Activated naive CD8-positive, alpha-beta T cell treated with anti-CD3 and anti-CD28 coated beads, Interleukin-2, amount 10 ng/mL, durations not matched to agents 7 days and 5 days (primary cell): Measurements from ENCODE around the gene NAALAD2. TPM values are rescaled to one million over a fixed set of nuclear protein-coding genes. Genes with fewer than 3 reads are reported as not detected.
"Not testable (repeated sequence)": the region's sequence is repeated elsewhere in the genome, so short reads cannot be mapped to it uniquely, and the experiment has no call there.

Source experiments
- ATAC-seq: fragments of 150-1000 bp; cut with Tn5 transposase; one replicate; pipeline ENCODE4 v1.10.0; 2021; ENCODE audit warnings: low read depth, moderate library complexity
- POLR2A ChIA-PET: fragments of 350-600 bp; sonication (Branson Sonifier 250); formaldehyde crosslinking; loops from one replicate; lab custom pipeline; 2021; ENCODE audit warnings: antibody characterized with exemption; lab: Charles Lee
- DNase-seq: peaks from one replicate; pipeline ENCODE4 v3.0.0; 2021
- H3K27ac Mint-ChIP-seq: one replicate; pipeline ENCODE4 v1.8.0; 2022; ENCODE audit warnings: mild to moderate bottlenecking, mixed read lengths
- H3K27me3 Mint-ChIP-seq: one replicate; pipeline ENCODE4 v1.8.0; 2022; ENCODE audit warnings: mild to moderate bottlenecking, moderate library complexity, mixed read lengths
- H3K36me3 Mint-ChIP-seq: one replicate; pipeline ENCODE4 v1.8.0; 2021; ENCODE audit warnings: mild to moderate bottlenecking, mixed read lengths
- H3K4me1 Mint-ChIP-seq: one replicate; pipeline ENCODE4 v1.8.0; 2021; ENCODE audit warnings: mixed read lengths
- H3K4me3 Mint-ChIP-seq: one replicate; pipeline ENCODE4 v1.8.0; 2022; ENCODE audit warnings: mild to moderate bottlenecking, moderate library complexity, mixed read lengths
- H3K9me3 Mint-ChIP-seq: one replicate; pipeline ENCODE4 v1.8.0; 2021; ENCODE audit warnings: mixed read lengths
- total RNA-seq, 2 experiments: library from RNA; stranded (reverse); gene quantifications; one replicate each; pipeline ENCODE4 v1.2.3, GENCODE V29; 2021

Gene NAALAD2
- not detected for total RNA-seq

DNA sequence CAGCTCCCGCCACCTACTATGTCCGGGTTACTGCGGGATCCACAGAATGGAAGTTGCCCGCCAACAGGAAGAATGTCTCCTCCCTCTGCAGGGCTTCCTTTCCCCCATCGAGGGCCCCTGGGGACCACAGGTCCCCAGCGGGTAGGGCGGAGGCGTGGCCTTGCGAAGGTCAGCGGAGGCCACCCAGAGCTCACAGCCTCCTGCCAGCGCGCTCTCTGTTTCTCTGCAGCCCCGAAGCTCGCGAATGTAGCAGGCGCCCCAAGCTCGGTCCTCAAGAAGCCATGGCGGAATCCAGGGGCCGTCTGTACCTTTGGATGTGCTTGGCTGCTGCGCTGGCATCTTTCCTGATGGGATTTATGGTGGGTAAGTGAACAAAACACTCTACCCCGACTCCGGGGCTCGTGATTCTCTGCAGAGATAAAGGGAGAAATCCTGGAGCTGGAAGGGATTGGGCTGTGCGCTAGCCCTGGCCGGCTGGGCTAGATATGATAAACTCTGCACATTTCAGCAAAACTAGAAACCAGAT lies at the start of gene NAALAD2:
TSS of gene NAALAD2 (plus strand) at position 186 of the 526 bp plus-strand sequence. CDS start at position 282, 96 bp downstream.
- peak; percentile 26 for ATAC-seq
- Mint-ChIP-seq H3K4me3 (peak within 1 kb of the TSS; percentile 64), H3K9me3 (peaks cover 1% of the 10 kb centered on the region), H3K4me1 (peaks cover 5% of the 10 kb centered on the region), H3K27me3 (peaks cover 55% of the 10 kb centered on the region), H3K36me3 (no peaks in the 10 kb centered on the region), H3K27ac (no peak within 1 kb of the TSS)
- DNase-seq = peak; percentile 28
- POLR2A ChIA-PET = no interaction called here

DNA sequence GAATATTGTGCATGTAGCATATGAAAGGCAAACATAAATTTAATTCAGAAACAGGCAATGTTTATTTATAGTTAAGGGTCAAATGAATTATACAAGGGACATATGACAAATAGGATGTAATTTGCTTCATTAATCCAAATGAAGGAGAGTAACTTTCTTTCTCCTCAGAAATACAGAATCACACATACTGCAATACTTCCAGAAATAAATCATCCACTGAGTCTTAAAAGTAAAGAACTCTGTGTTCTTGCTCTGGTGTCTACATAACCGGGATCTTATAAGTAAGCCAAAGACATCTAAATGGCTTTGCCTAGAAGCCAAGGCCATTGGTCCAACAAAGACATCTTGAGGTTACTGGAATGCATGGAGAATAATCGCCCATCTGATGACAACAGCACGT lies 48.8 kb upstream of the NAALAD2 start, which contains the start of gene UBTFL1:
TSS of gene UBTFL1 (plus strand) at position 301 of the 400 bp plus-strand sequence. CDS start at position 301, 0 bp downstream.
- H3K27ac Mint-ChIP-seq = not testable (repeated sequence)

DNA sequence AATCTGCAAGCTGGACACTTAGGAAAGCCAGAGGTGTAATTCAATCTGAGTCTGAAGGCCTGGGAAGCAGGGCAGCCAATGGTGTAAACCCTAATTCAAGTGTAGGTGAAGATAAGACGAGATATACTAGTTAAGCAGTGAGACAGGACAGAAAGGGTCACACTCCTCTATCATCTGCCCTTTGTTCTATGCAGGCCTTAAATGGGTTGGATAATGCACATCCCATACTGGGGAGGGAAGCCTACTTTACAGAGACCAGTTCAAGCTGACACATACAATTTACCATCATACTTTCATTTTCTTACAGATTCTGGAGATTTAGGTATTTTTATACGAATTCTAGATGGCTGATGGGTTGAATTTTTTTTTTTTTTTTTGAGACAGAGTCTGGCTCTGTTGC lies 45.7 kb upstream of the NAALAD2 start:
- H3K27me3 Mint-ChIP-seq, H3K9me3 Mint-ChIP-seq, H3K4me1 Mint-ChIP-seq, DNase-seq, POLR2A ChIA-PET, H3K27ac Mint-ChIP-seq, H3K4me3 Mint-ChIP-seq, H3K36me3 Mint-ChIP-seq, ATAC-seq: not testable (repeated sequence)

More for the DNA sequence above, 48.8 kb upstream of the NAALAD2 start, which contains the start of gene UBTFL1:
- H3K9me3 Mint-ChIP-seq, H3K27me3 Mint-ChIP-seq, POLR2A ChIA-PET, DNase-seq, ATAC-seq, H3K4me3 Mint-ChIP-seq, H3K36me3 Mint-ChIP-seq, H3K4me1 Mint-ChIP-seq: not testable (repeated sequence)

DNA sequence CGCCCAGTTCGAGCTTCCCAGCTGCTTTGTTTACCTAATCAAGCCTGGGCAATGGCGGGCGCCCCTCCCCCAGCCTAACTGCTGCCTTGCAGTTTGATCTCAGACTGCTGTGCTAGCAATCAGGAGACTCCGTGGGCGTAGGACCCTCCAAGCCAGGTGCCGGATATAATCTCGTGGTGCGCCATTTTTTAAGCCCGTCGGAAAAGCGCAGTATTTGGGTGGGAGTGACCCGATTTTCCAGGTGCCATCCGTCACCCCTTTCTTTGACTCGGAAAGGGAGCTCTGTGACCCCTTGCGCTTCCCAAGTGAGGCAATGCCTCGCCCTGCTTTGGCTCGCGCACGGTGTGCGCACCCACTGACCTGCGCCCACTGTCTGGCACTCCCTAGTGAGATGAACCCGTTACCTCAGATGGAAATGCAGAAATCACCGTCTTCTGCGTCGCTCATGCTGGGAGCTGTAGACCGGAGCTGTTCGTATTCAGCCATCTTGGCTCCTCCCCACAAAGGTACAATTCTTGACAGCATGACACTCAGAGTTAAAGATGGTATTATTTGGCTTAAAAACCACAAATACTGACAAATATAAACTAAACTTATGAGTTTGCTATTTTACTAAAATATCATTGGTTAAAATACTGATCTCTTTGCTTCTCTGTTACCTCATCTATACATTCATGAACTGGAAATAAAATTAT lies 39.1 kb upstream of the NAALAD2 start:
- H3K4me1 Mint-ChIP-seq, H3K27ac Mint-ChIP-seq, H3K9me3 Mint-ChIP-seq, H3K4me3 Mint-ChIP-seq, H3K27me3 Mint-ChIP-seq, H3K36me3 Mint-ChIP-seq, POLR2A ChIA-PET, ATAC-seq, DNase-seq: not testable (repeated sequence)

DNA sequence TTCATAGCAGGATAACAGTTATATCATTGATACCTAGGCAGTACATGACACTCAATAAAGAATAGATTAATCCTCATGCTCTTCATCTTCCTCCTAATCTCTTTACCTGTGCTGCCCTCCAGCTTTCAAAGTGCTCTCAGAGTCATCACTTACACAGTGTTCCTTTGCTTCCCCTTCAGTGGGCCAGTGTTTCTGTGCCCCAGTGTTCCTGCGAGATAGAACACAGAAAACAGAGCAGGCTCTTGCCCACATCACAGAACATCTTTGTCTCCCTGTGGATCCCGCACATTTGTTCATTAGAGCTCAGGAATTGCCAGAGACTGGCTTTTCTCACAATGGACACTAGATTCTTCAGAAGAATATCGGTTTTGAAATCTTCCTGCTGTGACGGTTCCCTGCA lies 36.2 kb upstream of the NAALAD2 start:
- ATAC-seq, H3K36me3 Mint-ChIP-seq, H3K9me3 Mint-ChIP-seq, H3K4me1 Mint-ChIP-seq, POLR2A ChIA-PET, DNase-seq, H3K27ac Mint-ChIP-seq, H3K27me3 Mint-ChIP-seq, H3K4me3 Mint-ChIP-seq: not testable (repeated sequence)

DNA sequence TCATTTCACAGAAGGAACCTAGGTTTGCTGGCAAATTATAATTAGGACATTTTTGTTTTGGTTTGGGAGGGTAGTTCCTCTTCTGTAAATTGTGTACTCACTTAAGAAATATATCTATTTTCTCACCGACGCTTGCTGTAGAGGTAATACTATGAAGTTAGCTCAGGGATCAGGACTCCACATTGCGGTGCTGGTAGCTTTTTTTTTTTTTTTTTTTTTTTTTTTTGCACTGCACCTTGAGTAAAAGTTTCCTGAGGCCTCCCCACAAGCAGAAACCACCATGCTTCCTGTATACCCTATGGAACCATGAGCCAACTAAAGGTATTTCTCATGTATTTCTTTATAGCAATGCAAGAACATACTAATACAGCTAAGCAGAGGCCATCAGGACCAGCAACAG lies 34.0 kb upstream of the NAALAD2 start:
- Mint-ChIP-seq H3K27me3 (no peaks in the 10 kb centered on the region), H3K9me3 (no peaks in the 10 kb centered on the region)
- no peak for ATAC-seq

DNA sequence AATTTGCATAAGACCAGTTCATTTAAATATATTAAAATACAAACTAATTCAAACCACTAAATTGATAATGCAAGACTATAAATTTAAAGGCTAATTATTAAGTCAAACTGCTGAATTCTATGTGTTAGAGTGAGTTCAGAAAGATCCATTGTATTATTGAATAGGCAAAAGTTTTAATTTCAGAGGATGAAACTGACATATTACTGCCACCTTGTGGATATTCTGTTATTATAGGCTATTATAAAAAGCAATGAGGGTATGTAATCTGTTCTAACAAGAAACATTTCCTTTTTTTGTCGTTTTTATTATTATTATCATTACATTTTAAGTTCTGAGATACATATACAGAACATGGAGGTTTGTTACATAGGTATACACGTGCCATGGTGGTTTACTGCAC lies 20.9 kb upstream of the NAALAD2 start:
- no peak for DNase-seq
- Mint-ChIP-seq H3K27me3 (peaks cover 10% of the 10 kb centered on the region), H3K36me3 (no peaks in the 10 kb centered on the region), H3K27ac (no peak overlapping the region), H3K9me3 (no peaks in the 10 kb centered on the region), H3K4me3 (no peak overlapping the region), H3K4me1 (no peaks in the 10 kb centered on the region)
- POLR2A ChIA-PET = no interaction called here
- ATAC-seq = no peak

More for the DNA sequence above, 34.0 kb upstream of the NAALAD2 start:
- no peak overlapping the region for H3K4me3 Mint-ChIP-seq
- H3K4me1 Mint-ChIP-seq = peaks cover 9% of the 10 kb centered on the region
- no peaks in the 10 kb centered on the region for H3K36me3 Mint-ChIP-seq
- no peak for DNase-seq
- POLR2A ChIA-PET = no interaction called here
- no peak overlapping the region for H3K27ac Mint-ChIP-seq

DNA sequence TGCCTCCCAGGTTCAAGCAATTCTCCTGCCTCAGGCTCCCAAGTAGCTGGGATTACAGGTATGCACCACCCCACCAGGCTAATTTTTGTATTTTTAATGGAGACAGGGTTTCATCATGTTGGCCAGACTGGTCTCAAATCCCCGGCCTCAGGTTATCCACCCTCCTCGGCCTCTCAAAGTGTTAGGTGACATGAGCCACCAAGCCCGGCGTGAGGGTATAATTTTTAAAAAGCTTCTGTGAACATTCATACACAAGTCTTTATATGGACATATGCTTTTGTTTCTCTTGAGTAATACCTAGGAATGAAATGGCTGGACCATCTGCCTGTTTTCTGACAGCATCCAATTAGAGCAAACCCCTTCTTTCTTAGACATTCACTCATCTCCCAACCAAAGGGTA lies 14.3 kb upstream of the NAALAD2 start:
- H3K4me3 Mint-ChIP-seq = no peak overlapping the region
- POLR2A ChIA-PET = no interaction called here
- H3K27me3 Mint-ChIP-seq = peaks cover 3% of the 10 kb centered on the region
- no peaks in the 10 kb centered on the region for H3K4me1 Mint-ChIP-seq
- H3K27ac Mint-ChIP-seq = no peak overlapping the region
- ATAC-seq (no peak), DNase-seq (no peak)
- H3K9me3 Mint-ChIP-seq = no peaks in the 10 kb centered on the region
- no peaks in the 10 kb centered on the region for H3K36me3 Mint-ChIP-seq

DNA sequence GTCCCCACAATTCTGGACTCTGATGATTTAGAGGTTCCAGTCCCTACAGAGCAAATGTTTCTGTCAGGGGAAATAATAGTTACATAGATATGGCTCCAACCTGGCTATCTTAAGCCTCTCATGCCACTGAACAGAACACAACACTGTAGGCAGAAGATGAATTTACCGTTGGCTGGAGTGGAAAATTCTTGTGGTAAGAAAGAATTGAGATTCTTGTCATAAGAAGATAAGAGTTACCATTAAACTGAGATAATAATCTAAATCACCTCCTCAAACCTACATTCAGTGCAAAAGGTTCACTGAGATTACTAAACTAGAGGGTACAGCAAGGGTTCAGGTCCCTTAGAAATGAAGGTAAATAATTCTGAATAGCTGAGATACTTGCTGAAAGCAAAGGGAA lies 10.1 kb upstream of the NAALAD2 start:
- POLR2A ChIA-PET = no interaction called here
- Mint-ChIP-seq H3K36me3 (no peaks in the 10 kb centered on the region), H3K4me1 (no peaks in the 10 kb centered on the region), H3K4me3 (no peak overlapping the region), H3K9me3 (no peaks in the 10 kb centered on the region), H3K27ac (no peak overlapping the region), H3K27me3 (peaks cover 2% of the 10 kb centered on the region)
- DNase-seq (no peak), ATAC-seq (no peak)

DNA sequence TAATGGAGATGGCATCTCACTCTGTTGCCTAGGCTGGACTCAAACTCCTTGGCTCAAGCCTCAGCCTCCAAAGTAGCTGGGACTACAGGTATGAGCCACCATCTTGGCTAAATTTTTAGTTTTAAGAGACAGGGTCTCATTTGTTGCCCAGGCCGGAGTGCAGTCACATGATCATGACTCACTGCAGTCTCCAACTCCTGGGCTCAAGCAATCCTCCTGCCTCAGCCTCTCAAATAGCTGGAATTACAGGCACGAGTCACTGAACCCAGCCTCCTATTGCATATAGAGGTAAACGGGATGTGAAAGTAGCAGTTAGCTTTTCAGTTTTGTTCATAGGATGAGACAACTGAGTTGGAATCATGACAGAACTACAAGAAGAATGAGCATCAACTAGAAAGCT lies 9.5 kb upstream of the NAALAD2 start:
- Mint-ChIP-seq H3K4me1 (no peaks in the 10 kb centered on the region), H3K36me3 (no peaks in the 10 kb centered on the region)
- POLR2A ChIA-PET = no interaction called here

DNA sequence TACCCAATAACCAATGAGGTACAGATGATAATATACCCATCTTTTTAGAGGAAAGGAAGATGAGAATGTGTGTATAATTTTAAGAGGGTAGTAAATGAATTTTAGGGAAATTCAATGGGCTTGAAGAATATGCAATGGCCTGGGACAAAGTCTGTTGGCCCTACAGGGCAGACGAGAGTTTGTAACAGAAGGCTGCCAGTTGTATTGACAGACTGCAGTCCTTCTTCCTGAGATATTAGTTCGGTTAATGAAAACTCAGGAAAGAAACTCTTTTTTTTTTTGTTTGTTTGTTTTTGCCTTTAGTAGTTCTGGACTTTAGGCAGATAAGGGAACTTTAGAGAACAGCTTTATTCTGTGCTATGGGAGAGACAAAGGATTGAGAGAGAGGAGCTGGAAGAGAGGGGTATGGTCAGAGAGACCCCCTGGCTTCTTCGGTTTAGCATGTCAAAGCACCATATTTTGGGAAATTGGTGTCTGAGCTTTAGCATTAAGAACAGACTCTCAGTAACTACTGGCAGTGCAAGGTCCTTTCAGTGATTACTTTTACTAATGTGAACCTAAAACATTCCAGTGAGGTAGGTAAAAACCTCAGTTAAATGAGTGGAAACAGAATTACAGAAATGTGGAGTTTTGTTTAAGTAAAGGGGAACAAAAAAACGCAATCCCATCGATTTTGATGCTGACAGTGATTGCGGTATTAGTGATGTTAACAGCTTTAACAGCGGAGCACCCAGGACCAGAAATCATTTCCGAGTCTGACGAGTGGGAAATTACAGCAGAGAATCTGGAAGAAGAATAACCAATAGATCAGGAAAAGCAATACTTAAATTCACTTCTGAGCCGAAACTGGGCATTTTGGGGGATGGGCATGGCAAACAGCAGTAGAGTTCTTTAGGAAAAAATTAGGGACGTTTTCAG lies 644 bp upstream of the NAALAD2 start:
- H3K27me3 Mint-ChIP-seq = peaks cover 52% of the 10 kb centered on the region
- peaks cover 1% of the 10 kb centered on the region for H3K9me3 Mint-ChIP-seq
- DNase-seq (no peak), ATAC-seq (no peak)
- peak overlapping the region; percentile 49 for H3K4me3 Mint-ChIP-seq
- peaks cover 5% of the 10 kb centered on the region for H3K4me1 Mint-ChIP-seq
- POLR2A ChIA-PET = no interaction called here
- no peaks in the 10 kb centered on the region for H3K36me3 Mint-ChIP-seq
- no peak overlapping the region for H3K27ac Mint-ChIP-seq

More for the DNA sequence above, 9.5 kb upstream of the NAALAD2 start:
- peaks cover 2% of the 10 kb centered on the region for H3K27me3 Mint-ChIP-seq
- H3K4me3 Mint-ChIP-seq = no peak overlapping the region
- H3K9me3 Mint-ChIP-seq = no peaks in the 10 kb centered on the region
- no peak for DNase-seq
- no peak overlapping the region for H3K27ac Mint-ChIP-seq
- ATAC-seq = no peak

DNA sequence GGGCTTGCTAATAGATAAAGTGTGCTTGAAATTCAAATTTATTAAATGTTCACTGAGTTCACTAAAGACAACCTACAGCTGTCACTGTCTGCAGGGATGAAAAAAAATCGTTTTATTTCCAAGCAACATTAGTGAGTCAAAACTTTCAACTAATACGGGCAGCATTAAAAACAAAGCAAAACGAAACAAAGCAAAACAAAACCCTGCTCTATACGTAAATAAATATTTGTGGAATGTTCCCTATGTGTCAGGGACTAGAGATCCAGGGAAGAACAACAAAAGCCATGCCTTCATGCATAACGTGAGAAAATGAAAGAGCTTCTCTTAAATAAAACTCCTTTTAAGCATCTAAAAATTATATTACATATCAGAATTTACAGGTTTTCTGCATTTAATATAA lies 553 bp downstream of the NAALAD2 start:
- Mint-ChIP-seq H3K27ac (no peak overlapping the region), H3K4me3 (peak overlapping the region; percentile 64), H3K36me3 (no peaks in the 10 kb centered on the region), H3K27me3 (peaks cover 55% of the 10 kb centered on the region), H3K9me3 (peaks cover 1% of the 10 kb centered on the region), H3K4me1 (peaks cover 5% of the 10 kb centered on the region)
- no peak for DNase-seq
- POLR2A ChIA-PET = no interaction called here
- ATAC-seq = no peak

DNA sequence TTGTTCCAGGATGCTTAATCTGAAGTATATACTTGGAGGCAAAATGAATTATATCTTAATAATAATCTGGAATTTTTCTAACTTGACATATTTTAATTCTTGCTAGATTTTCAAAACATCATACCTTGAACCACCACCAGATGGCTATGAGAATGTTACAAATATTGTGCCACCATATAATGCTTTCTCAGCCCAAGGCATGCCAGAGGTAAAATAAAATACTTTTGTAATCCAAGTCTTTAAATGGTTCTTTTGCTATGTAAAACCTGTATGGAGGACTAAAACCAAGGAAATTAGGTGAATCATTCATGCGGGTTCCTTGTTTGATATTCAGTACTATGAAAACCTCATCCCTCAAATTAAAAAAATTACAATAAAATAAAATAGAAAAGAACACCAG lies 14.4 kb downstream of the NAALAD2 start:
- H3K27ac Mint-ChIP-seq = no peak overlapping the region
- no peak overlapping the region for H3K4me3 Mint-ChIP-seq
- H3K9me3 Mint-ChIP-seq = no peaks in the 10 kb centered on the region
- ATAC-seq (no peak), DNase-seq (no peak)
- no peaks in the 10 kb centered on the region for H3K36me3 Mint-ChIP-seq
- no peaks in the 10 kb centered on the region for H3K4me1 Mint-ChIP-seq
- peaks cover 4% of the 10 kb centered on the region for H3K27me3 Mint-ChIP-seq
- POLR2A ChIA-PET = no interaction called here
